GM18858 (cell line): ENCODE data around the gene JAG2.
"Not testable (repeated sequence)": the region's sequence is repeated elsewhere in the genome, so short reads cannot be mapped to it uniquely, and the experiment has no call there.

Experiments used
- ATAC-seq: cut with Tn5 transposase; IDR thresholded peaks from one replicate; pipeline ENCODE4 v1.9.1; 2021; ENCODE audit not compliant: unreplicated experiment

JAG2 gene

DNA sequence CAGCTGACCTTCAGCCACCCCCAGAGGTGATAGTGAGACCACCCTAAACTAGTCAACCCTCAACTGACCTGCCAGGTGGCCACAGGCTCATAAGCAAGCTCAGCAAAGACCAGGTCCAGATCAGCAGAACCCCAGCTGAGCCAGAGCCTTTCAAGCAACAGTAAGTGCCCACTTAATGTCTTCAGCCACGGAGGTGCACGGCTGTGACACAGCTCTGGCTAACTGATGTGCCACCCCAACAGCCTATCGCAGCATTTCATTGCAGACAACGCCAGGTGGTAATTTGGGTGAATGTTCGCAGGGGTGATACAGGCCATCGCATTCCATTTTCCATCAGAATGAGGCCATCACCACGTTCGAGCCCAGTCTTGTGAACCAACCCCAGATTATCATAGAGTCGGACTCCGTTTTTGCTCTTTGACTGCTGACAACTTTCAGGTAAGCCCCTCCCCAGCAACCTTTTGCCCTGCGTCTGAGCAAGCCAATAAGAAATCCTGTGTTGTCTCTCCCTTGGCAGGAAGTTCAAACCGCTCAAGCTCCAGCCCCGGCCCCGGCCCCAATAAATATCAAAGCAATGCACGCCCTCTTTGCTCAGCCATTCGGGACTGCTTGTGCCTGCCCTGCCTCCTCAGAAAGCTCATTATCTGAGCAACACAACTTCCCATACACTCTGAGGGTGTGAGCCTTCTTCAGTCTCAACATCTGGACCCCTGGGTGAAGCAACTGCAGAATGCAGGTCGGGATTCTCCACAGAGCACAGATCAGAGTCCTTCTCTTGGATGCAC is 44.4 kb downstream of the JAG2 start:
- no peak for ATAC-seq

DNA sequence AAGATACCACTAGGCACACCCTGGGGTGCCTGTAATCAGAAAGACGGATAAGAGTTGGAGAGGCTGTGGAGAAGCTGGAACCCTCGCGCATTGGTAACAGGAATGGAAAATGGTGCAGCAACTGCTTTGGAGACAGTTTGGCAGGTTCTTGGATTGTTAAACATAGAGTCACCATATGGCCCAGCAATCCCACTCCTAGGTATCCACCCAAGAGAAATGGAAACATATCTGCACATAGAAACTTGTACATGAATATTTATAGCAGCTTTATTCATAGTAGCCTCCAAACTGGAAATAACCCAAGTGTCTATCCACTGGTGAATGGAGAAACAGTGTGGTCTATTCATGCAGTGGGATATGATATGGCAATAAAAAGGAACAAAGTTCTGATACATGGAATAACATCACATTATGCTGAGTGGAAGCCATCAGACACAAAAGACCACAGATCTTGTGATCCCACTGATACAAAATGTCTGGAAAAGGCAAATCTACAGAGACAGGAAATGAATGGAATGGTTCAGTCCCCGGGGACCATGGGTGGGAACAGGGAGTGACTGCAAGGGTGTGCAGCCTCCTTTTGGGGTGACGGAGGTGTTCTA is 45.4 kb downstream of the JAG2 start:
- no peak for ATAC-seq

DNA sequence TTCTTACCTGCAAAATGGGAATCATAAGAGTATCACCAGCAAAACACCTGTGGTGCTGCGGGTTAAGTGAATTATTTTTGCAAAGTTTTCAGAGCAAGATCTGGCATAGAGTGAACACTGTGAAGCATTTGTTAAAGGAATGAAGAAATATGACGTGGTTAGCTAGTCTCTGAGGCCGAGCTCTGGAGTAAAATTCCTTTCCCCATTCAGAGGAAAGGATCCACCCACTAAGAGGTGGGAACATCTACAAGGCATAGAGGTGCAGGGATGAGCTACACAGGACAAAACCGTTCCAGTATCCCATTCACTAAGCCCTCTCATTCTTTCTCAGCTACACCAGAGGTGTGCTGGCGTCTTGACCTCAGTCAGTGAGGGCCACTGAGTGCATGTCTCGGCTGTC is 48.5 kb downstream of the JAG2 start:
- ATAC-seq = no peak

DNA sequence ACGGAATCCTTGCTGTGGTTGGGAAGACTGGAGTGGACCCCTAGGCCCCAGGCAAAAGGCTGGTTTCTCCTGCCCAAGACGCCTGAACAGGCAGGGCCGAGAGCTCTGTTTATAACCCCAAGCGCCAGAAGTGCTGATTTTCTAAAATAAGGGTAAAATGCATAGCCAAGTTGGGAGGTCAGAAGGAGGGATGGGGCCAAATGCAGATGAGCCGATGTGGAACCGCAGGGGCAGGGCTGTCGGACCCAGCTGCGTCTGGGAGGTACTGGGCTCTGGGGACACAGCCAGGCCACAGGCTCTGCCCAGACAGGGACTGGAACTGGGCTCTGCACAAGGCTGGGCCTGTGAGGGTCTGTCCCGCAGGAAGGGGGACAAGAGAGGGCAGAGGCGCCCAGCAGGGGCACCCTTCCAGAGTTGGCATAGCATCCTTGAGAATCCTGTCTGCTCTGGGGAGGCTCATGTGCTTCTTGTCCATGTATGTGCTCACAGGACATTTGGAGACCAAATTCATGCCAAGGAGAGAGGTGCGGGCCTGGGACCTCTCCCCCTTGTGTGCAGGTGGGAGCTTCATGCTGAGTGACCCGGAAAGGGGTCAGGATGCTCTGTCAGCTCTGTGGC is 49.1 kb downstream of the JAG2 start:
- ATAC-seq = no peak

DNA sequence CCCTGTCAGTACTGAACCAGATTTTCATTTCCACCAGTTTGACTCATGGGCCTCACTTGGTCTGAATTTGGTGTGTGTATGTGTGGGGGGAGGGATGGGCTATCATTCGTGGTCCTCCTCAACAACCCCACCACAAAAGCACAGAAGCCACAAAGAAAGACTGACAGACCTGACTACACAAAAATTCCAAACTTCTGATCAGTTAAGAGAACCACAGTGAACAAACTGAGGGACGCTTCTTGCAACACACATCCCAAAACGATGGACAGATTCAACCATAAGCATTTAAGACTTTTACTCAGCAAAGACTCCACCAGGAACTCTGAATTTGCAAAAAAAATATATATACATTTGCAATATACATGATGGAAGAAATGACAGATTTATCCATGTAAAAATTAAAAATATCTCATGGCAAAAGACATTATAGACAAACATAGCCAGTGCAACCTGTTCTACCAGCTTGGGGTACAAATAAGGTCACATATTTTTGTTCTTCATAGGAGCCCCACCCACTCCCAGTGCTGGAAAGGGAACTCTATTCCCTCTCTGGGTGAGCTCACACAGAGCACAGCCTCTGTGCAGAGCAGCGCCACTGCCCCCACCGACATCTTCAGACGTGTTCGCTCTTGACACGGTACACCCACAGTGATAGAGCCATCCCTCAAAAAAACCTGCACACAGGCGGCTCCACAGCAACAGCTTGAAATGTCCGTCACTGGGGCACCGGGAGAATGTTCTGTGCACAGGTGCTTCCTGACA is 49.7 kb downstream of the JAG2 start:
- no peak for ATAC-seq

DNA sequence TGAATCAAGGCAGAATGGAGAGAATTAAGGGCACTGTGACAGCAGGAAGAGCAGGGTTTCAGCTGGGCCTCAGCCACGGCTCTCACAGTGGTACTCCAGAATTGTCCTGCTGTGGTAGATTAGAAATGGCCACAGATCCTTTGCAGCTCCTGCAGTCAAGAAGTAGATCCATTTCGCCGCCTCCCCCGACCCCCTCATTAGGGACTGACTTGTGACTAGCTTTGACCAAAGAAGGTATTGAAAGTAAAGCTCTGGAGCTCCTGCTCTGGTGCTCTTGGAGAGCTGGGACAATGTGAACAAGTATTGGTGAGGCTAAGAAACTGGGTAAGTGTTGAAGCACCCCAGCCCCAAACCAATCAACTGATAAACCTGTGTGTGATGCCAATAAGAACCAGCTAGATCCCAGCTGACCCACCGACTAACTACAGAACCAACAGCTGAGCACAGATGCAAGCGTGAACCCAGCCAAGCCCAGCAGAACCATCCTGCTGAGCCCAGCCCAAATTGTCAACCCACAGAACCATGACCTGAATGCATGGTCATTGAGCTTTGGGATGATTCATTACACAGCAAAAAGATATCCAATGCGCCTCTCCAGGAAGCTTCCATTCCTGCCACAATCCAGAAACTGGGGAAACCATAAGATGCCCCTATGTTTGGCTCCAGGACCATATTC is 50.7 kb downstream of the JAG2 start:
- ATAC-seq = no peak

DNA sequence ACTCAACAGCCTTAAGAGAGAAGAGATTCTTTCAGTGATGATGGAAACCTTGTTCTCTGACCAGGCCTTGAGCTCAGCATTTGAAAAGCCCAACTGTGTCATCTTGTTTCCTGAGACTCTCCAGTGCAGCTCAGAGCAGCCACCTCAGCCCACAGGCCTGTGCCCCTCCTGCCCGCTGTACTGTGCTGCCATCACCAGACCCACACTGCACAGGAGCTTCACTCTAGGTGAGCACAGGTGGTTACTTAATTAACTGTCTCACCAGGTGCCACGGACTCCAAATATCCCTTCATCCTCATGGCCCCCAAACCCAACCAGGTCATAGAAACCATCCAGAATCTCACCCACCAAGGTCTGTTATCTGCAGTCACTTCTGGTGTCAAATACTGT is 51.3 kb downstream of the JAG2 start:
- no peak for ATAC-seq

DNA sequence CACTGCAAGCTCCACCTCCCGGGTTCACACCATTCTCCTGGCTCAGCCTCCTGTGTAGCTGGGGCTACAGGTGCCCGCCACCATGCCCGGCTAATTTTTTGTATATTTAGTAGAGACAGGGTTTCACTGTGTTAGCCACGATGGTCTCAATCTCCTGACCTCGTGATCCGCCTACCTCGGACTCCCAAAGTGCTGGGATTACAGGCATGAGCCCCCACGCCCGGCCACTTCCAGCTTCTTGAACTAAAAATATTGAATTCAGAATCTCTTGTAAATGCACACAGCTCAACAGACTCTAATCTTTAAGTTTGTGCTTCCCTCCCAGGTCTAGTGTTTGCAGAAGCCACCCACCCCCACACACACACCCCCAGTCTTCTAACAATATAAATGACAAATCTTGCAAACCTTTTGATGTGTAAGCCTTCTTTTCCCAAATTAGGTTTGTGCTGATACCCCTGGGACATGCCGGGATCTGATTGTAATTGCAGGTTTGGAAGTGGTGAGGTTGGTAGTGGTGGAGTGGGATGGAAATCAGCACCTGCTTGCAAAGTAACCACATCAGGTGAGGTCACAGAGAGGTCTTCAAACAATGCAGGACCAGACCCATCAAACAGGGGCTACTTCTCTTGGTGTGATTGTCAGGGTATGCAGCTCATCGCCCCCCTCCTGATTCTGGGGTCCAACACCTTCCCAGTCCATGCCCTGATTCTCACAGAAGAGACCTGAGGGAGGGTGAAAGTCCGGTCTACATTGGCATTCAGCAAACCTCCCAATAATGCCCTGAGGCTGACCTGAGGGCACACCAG is 51.9 kb downstream of the JAG2 start:
- no peak for ATAC-seq

DNA sequence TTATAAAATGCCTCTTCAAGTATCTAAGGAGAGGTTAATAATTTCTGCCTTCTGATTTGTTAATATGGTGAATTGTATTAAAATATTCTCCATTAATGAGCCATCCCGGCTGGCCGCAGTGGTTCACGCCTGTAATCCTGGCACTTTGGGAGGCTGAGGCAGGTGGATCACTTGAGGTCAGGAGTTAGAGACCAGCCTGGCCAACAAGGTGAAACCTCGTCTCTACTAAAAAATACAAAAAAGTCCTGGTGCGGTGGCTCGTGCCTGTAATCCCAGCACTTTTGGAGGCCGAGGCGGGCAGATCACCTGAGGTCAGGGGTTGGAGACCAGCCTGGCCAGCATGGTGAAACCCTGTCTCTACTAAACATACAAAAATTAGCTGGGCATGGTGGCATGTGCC is 59.3 kb downstream of the JAG2 start:
- ATAC-seq = not testable (repeated sequence)

DNA sequence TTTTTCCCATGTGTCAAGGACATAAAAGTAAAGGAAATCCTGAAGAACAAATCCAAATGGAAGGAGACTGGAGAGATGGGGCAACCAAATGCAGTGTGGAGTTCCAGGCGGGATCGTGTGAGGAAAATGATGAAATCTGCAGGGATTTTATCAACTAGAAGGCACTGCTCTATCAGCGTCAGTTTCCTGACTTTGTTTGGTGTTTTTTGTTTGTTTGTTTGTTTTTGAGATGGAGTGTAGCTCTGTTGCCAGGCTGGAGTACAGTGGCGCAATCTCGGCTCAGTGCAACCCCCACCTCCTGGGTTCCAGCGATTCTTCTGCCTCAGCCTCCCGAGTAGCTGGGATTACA is 60.1 kb downstream of the JAG2 start:
- no peak for ATAC-seq

DNA sequence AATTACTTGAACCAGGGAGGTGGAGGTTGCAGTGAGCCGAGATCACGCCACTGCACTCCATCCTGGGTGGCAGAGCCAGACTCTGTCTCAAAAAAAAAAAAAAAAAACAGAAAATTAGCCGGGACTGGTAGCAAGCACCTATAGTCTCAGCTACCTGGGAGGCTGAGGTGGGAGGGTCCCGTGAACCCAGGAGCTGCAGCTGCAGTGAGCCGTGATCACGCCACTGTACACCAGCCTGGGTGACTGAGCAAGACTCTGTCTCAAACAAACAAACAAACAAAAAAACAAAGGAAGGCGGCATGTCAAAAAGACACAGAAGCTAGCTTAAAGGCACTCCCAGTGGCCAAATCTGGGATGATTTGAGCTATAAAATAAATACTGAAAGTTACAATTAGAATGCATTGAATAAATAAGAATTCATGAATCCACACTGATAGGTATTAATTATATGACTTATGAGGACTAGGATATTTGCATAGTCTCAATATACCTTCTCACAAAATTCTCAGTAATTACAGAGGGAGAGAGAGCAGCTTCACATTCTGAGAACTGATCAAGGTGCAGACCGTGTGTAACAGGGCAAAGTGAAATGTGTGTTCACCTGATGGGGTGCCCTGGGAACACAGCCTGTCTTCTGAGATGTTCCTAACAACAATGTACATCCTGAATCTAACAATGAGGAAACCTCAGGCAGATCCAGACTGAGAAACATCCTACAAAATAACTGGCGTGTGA is 60.6 kb downstream of the JAG2 start:
- ATAC-seq = no peak

DNA sequence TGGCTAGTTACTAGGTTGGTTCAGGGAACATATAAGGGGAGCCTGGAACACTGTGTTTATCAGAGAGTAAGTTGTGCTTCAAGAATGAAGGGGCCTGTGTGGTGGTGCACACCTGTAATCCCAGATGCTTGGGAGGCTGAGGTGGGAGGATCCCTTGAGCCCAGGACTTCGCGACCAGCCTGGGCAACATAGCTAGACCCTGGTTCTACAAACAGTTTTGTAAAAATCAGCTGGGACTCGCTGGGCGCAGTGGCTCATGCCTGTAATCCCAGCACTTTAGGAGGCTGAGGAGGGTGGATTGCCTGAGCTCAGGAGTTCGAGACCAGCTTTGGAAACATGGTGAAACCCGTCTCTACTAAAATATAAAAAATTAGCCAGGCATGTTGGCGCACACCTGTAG is 61.2 kb downstream of the JAG2 start:
- ATAC-seq = no peak

DNA sequence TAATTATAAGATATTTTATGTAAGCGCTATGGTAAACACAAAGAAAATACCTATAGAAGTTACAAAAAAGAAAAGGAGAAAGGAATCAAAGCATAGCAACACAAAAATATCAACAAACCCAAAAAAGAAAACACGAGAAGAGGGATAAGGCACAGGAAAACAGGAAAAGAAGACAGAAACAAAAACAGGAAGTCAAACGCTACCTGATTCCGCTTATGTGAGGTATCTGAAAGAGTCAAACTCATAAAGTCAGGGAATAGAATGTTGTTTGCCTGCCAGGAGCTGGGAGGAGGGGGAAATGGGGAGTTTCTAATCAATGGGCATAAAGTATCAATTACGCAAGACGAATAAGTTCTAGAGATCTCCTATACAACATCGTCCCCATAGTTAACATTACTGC is 63.4 kb downstream of the JAG2 start:
- ATAC-seq = no peak

DNA sequence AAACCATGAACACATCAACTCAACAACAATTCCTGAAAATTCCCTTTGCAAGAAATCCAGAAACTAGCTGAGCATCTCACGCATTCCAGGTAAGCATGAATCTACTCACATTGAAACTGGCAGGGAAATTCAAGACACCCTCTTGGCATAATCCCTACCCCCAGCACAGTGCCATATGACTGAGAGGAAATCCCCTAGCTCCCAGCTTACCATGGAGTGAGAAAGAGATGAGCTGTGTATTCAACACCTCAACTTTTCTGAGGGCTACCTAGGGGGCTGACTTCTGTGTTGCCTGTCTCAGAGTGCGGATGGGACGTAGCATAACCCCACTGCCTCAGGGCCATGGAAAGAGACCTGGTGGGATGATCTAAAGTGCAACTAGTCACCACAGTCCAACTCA is 65.7 kb downstream of the JAG2 start:
- no peak for ATAC-seq

DNA sequence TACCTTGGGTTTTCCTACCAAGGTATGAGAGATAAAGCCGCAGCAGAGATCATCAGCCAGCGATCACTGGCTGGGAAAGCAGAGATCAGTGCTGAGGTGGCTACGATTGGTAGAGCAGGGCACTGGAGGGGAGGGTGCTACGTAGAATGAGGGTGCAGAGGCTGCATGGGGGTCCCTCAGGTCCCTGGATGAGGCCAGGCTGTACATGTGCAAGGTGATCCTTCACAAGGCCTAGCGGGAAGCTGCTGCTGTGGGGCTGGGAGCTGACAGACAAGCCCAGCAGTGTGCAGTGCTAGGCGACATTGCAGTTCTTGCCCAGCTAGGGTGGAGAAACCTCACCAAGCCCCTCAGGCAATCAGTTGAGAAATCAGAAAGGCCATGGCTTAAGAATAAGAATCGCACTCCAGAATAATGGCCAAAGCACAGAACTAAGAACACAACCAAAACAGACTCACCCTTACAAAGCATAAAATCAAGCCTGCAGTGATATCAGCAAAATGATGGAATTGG is 66.2 kb downstream of the JAG2 start:
- no peak for ATAC-seq

DNA sequence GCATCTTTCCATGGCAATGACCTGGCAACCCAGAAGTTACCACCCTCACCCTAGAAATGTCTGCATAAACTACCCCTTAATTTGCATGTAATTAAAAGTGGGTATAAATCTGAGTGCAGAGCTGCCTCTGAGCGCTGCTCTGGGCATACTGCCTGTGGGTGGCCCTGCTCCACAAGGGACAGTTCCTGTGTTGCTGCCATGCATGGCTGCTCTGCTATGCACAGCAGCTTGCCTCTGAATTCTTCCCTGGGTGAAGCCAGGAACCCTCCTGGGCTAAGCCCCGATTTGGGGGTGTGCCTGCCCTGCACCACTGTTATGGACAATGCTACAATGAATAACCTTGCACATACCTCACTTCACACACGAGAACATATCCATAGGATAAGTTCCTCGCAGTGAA is 67.7 kb downstream of the JAG2 start:
- no peak for ATAC-seq

DNA sequence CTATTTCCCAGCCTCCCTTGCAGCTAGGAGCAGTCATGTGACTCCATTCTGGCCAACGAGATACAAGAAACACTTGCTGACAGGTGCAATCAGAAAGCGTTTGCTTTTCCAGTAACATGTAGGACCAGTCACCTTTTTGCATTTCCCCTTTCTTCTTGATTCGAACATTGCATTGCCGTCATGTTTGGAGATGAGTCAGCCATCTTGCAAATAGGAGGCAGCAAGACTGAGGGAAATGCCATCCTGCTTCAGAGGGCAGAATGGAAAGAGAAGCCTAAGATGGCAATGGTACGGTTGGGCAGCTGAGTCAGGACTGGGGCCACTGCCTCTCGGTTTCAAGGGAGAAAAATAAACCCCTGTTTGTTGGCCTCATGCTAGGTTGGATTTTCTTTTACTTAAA is 68.8 kb downstream of the JAG2 start:
- no peak for ATAC-seq

DNA sequence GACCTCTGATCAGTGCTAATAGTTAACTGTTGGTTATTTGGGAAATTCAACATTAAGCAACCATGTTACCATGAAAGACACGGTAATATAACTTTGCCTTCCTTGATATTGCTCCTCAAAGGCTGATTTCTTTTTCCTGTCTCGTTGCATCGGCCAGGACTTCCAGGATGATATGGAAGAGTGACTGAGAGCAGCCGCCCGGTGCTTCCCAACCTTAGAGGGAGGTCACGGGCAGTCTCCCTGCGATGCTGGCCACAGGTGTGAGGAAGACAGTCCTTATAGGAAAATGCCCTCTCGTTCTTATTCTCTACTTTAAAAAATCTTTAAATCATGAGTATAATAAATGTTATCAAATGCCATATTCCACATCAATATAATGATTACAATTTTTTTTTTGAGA is 70.3 kb downstream of the JAG2 start:
- no peak for ATAC-seq

DNA sequence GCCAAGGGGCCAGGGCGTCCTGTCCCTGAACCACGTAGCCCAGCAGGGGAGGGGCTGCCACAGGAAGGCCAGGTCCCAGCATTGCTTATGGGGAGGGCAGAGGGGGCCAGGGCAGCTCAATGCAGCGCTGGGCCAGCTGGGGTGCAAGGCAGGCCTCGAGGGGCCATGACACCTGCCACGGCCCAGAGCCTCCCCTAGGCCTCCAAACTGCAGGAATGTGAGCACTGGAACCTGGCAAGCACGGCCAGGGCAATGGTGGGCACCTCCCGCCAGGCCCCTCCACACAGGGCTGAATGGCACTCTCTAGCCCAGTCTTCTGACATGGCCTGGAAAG is 70.8 kb downstream of the JAG2 start:
- ATAC-seq = no peak
